ENCODE measurements around the gene NDUFS3. TPM values are rescaled to one million over a fixed set of nuclear protein-coding genes. Genes with fewer than 3 reads are reported as not detected.
"Not testable (repeated sequence)": the region's sequence is repeated elsewhere in the genome, so short reads cannot be mapped to it uniquely, and the experiment has no call there.

The NDUFS3 gene
- 98.3 TPM for total RNA-seq

GRCh38 chr11:47578524-47579494 lies at the start of gene NDUFS3, which contains the start of gene KBTBD4:
Gene NDUFS3, plus strand, starts transcription at chr11:47579074. Its CDS starts 18 bp downstream, at chr11:47579092.
Gene KBTBD4, minus strand, starts transcription at chr11:47578970. Its CDS starts 19 bp downstream, at chr11:47578951.
- peak; percentile 96 for DNase-seq

DNA sequence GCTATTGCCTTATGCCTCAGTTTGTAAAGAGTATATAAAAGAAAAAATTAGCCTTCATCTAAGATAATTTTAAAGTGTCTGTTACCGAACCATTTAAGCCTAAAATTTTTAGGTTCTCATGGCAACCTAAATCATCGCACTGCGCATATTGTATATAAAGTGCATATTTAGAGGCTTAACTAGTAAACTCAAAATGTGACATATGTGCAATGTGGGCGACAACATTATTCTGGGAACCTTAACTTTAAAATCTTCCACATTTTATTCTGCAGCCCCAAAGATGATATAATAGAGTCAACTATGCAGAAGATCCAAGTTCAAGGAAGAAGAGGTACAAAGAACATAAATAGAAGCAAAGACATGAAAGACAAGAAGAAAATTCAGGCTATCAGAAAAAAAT lies 48.9 kb upstream of the NDUFS3 start:
- no peak for DNase-seq

- not testable (repeated sequence) for DNase-seq
These were observed 48.2 kb upstream of the NDUFS3 start for GRCh38 chr11:47530721-47531120.

- no peak for DNase-seq
These were observed 47.2 kb upstream of the NDUFS3 start for GRCh38 chr11:47531666-47532065.

DNA sequence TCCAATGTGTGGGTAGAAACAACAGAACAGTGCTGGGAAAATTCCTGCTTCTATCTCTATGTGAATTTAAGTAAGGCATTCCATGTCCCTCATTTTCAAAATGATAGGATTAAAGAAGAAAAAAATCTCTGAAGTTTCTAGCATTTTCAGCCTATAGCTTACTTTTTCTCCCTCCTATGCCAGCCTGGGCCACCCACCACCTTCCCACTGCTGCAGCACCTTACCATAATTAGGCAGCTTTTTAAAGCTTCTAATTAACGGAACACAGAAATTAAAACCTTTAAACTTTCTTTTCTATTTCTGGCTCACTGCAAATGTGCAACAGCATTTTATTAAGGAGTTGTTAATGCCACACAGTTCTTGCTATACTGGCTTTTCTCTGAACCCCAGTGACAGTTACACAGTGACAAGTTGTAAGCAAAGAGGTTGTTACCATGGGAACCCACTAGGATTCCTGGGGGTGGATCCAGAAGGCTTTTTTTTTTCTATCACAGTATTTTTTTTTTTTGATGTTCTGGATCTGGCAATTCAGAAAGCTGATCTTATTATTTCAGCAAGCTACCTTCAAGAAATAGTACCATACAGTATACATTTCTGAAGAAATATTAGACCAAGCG lies 46.2 kb upstream of the NDUFS3 start:
- DNase-seq = peak; percentile 22

- no peak for DNase-seq
These were observed 45.2 kb upstream of the NDUFS3 start for GRCh38 chr11:47533690-47534151.

- DNase-seq = no peak
These were observed 44.1 kb upstream of the NDUFS3 start for GRCh38 chr11:47534704-47535251.

DNA sequence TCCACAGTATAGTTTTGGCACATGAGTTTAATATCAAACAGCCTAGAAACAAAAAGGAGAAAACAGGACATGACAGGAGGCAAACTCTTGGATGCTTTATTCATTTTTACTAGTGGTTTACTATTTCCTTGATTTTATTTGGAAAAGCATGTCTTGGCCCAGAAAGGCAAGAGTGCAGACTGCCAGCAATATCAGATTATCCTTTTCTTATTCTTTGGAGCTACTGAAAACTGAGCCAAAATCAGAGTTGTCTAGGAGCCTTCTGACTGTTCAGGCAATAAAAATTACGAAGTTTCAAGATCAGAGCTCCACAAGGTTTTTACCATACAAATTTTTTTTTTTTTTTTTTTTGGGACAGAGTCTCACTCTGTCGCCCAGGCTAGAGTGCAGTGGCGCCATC lies 42.0 kb upstream of the NDUFS3 start:
- peak; percentile 28 for DNase-seq

DNA sequence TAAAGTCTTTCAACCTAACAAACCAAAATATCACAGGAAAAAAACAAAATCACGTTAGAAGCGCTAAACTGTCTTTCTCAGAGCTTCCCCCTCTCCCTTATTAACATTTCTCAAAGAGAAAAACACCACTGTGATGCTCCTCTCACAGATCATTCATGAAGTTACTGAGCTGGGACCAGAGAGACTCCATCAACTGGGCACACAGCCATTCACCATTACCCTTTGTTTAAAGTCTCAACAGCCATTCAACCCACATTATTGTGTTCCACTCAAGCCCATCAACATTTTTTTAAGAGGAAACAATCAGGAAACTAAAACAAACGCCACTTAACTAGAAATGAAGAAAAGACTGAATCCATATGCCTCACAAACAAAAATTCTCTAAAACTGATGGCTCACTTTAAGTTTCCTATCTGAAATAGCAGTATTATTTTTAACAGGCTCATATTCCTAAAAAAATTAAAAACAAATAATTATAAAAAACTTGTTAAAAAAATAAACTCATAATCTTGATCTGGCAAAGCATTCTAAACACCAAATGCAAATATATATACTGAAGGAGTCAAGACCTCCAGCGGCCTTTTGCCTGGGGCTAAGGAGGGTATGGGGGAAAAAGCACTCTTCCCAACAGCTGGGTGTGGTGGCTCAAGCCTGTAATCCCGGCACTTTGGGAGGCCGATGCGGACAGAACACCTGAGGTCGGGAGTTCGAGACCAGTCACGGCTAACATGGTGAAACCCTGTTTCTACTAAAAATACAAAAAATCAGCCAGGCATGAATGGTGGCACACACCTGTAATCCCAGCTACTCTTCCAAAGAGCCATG lies 39.9 kb upstream of the NDUFS3 start:
- DNase-seq = peak; percentile 20

GRCh38 chr11:47539681-47540039 lies 39.2 kb upstream of the NDUFS3 start:
- DNase-seq = no peak

DNA sequence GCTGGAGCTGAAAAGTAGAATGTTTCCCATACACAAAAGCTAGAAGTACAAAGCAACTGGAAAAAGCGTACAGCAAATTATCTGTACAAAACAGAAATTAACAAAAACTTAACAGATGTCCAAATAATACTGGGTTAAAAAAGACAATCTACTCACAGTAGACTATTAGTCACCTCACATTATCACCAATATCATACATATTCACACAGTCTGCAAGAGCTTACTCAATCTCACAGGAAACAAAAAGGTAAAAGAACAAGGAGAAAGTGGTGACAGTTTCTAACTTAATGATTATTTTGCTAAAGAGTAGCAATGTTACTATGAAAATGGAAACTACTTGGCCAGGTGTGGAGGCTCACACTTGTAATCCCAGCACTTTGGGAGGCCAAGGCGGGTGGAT lies 37.8 kb upstream of the NDUFS3 start:
- DNase-seq = no peak

GRCh38 chr11:47545298-47545697 lies 33.6 kb upstream of the NDUFS3 start:
- no peak for DNase-seq

- not testable (repeated sequence) for DNase-seq
These were observed 32.6 kb upstream of the NDUFS3 start for GRCh38 chr11:47546274-47546673.

GRCh38 chr11:47550288-47551047 lies 28.4 kb upstream of the NDUFS3 start:
- no peak for DNase-seq

DNA sequence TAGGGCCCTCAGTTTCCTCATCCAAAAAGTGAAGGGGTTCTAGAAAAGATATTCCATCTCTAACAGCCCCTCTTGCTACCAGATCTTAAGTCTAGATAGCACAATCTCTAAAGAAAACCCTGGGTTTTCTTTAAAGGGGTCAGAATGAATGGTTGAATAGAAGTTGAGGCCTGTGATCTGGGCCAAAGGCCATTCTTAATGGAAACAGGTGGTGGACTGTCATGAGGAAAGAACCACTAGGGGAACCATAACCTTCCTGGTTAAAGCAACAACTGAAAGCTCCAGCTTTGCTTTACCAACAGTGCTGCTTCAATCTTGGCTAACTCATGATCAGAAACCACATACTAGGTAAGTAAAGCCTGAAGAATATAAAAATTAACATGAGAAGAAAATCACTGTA lies 27.8 kb upstream of the NDUFS3 start:
- peak; percentile 32 for DNase-seq

DNA sequence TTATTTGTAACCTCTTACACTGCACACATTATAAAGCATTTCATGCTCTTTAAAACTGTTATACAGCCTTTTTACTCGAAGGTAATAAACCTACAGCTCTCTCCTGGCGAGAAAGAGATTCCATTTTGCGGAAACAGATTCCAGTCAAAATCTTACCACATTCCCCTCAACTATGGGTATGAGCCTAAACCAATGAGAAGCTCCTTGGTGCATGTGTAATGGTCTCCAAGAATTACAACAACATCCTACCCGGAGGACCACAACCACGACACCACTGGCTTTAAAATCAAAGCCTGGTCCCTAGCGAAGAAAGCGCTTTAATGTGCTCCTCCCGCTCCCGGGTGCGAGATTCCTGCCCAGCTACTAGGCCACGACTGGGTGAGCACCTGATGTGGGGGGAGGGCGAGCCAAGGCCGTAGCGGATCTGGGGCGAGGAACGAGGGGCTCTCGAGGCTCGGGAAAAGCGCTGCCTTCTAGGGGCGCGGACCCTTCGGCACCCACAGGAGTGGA lies 26.8 kb upstream of the NDUFS3 start:
- peak; percentile 43 for DNase-seq

DNA sequence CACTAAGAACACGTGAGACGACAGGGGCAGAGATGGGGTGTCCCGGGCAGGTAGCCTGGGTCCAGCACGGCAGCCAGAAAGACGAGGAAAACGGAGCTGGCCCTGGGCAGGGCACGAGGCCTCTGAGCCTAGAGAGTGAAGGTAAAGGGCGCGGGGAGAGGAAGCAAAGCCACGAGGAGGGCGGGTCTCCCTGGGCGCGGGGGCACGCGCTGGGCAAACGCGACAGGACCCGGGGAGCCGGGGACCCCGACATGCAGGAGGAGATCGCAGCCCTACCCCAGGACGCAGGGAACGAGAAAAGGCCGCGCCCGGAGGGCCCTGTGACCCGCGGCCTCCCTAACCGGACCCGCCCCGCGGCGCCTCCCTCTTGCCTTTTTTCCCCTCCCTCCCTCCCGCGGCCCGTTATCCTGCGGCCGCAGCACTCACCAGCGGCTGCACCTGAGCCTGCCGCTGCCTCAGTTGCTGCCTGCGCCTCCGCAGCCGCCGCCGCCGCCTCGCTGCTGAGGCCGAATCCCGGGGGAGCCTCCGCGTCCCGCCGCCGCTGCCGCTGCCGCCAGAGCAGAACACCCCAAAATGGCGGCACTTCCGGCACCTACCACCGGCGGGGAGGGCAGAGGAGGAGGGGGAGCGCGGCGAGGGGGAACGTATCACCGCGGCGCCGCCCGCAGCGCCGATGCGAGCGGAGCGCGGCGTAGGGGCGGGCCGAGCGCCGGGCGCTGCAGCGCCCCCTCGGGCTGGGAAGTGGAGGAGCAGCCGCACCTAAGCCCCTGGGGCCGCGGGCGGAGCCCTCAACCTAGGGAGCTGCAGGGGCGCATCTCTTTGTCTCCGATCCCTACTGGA lies 26.1 kb upstream of the NDUFS3 start, which contains the start of gene CELF1:
Gene CELF1 (minus strand): TSS at position 567 of the 840 bp plus-strand sequence. CDS start 53,609 bp downstream, outside the sequence.
- peak; percentile 97 for DNase-seq

DNA sequence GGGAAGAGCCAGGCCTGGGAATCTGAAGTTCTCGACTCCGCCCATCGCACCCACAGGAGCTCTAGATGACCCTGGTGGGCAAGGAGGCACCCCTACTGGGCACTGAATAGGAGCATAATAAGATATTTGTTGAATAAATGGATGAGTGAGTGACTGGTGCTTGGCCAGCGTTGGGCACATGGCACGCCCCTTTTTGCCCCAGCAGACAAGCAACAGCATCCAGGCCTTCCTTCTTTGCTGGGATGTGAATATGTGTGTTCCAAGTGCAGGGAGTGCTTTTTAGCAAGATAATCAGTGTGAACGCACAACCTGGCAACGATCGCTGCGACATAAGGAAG lies 25.5 kb upstream of the NDUFS3 start:
- no peak for DNase-seq

GRCh38 chr11:47557004-47557403 lies 21.9 kb upstream of the NDUFS3 start:
- DNase-seq = not testable (repeated sequence)

GRCh38 chr11:47558695-47559094 lies 20.2 kb upstream of the NDUFS3 start:
- DNase-seq = no peak

Measured in tongue (tissue), 2 donors.